ENCODE data around the gene MAP1B.

GRCh38 chr5:72115296-72115695, 8.0 kb downstream of the MAP1B start:
- TF ChIP-seq CTCF (conservative IDR thresholded peaks at IDR 0.05): no peak
- TF ChIP-seq EZH2 (IDR thresholded peaks at IDR 0.05; ENCODE audit: low read depth): no peak
